ENCODE measurements around the gene FAM120A. TPM values are rescaled to one million over a fixed set of nuclear protein-coding genes. Genes with fewer than 3 reads are reported as not detected.

Gene FAM120A
- total RNA-seq, 6 experiments from 2014 or later = 61.9 to 92.1 (median 76.0) TPM

DNA sequence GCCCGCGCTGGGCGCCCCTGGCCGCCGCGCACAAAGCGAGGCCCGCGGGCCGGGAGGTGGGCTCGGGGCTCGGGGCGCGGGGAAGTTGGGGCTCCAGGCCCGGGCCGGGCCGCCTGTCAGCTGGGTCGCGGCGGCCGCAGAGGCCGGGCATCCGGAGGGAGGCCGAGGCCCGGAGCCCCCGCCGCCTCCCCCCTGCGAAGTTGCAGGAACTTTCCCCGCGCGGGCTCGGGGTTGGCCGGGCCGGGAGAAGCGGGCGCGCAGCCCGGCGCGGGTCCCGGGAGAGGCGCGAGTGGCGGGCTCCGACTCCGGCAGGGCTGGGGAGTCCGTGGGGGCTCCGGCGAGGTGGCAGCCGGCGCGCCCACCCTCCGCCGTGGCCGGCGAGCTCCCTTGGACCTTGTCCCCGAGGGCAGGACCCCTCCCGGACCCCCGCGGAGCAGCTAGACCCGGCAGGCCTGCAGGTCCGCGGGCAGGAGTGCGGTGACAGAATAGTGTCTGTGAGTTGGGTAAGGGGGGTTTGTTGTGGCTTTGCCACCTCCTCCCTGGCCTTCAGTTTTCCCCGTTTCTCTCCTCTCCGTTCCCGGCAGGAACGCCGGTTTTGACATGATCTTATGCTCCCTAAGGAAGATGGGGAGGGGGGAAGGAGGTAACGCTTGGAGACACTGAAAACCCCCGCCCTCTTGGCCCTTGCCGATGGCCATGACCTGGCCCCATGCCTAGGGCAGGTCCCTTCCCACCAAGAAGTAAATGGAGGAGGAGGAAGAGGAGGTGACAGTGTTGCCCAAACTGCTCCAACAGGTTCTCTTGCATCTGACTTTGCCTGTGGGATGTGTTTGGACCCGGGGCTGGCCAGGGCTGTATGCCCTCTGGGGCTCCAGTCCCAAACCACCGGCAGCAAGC, 125.8 kb downstream of the FAM120A start:
- Histone ChIP-seq H3K27ac (peak overlapping the region; percentile 58 to 83 (median 63)), H3K4me3 (peak overlapping the region; percentile 70 to 82 (median 75)), H3K36me3 (no peaks in the 10 kb centered on the region), H3K27me3 (no peaks in the 10 kb centered on the region), H3K4me1 (peaks cover 0 to 38% (median 17%) of the 10 kb centered on the region in 4 donors), H3K9me3 (no peaks in the 10 kb centered on the region)
- peak in 2 of 3 donors; percentile 55 to 56 for DNase-seq
- intact Hi-C loops (cut with DNase I) = no loop called here
- TF ChIP-seq, protein P1, sequence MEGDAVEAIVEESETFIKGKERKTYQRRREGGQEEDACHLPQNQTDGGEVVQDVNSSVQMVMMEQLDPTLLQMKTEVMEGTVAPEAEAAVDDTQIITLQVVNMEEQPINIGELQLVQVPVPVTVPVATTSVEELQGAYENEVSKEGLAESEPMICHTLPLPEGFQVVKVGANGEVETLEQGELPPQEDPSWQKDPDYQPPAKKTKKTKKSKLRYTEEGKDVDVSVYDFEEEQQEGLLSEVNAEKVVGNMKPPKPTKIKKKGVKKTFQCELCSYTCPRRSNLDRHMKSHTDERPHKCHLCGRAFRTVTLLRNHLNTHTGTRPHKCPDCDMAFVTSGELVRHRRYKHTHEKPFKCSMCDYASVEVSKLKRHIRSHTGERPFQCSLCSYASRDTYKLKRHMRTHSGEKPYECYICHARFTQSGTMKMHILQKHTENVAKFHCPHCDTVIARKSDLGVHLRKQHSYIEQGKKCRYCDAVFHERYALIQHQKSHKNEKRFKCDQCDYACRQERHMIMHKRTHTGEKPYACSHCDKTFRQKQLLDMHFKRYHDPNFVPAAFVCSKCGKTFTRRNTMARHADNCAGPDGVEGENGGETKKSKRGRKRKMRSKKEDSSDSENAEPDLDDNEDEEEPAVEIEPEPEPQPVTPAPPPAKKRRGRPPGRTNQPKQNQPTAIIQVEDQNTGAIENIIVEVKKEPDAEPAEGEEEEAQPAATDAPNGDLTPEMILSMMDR (IDR thresholded peaks at IDR 0.05) = no peak
- no peak for TF ChIP-seq POLR2A (IDR thresholded peaks at IDR 0.05)
- WGBS (ENCODE audit: insufficient coverage, low coverage, low lambda C conversion rate, missing lambda C conversion rate) = 7% methylated on average over 5 of the region's 74 CpGs
- ATAC-seq = peak; percentile 7 to 28 (median 22)

DNA sequence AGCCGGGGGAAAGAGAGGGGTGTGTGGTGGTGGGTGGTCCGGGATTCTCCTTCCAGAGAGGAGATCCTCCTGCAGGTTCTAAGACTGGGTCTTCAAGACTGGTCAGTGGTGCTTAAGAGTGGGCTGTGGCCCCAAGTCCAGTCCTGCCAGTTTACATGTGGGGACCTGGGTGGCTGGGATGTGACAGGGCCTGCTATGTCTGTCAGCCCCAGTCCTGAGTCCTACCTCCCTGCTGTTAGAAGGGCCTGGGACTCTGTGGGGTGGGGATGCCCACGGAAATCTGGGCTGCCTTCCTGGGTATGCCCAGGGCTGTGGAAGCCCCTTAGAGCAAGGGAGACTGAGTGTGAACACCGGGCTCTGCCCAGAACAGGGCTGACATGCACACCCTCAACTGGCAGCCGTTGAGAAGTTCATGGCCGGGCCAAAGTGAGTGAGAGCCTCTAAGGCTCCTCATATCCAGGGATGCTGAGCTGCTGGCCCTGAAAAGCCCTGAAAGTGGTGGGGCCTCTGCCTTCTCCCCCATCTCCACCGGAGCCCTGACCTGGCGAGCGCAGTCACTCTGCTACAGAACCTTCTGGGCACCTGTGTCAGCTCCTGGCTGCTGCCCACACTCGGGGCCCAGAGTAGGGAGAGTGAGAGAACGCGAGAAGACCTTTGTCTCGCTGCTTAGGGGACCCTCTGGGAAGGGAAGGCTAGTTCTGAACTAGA, 126.6 kb downstream of the FAM120A start:
- H3K27ac ChIP-seq = peak overlapping the region in 2 of 3 donors; percentile 58 to 83
- peak overlapping the region; percentile 70 to 82 (median 75) for H3K4me3 ChIP-seq
- TF ChIP-seq POLR2A (IDR thresholded peaks at IDR 0.05) = no peak
- TF ChIP-seq, protein P1 (IDR thresholded peaks at IDR 0.05) = no peak
- peaks cover 0 to 42% (median 20%) of the 10 kb centered on the region in 4 donors for H3K4me1 ChIP-seq
- peak in 1 of 3 donors; percentile 43 for DNase-seq
- H3K9me3 ChIP-seq = no peaks in the 10 kb centered on the region
- H3K36me3 ChIP-seq = no peaks in the 10 kb centered on the region
- intact Hi-C loops (cut with DNase I) = no loop called here
- 69% methylated on average over 4 of the region's 13 CpGs for WGBS (ENCODE audit: insufficient coverage, low coverage, low lambda C conversion rate, missing lambda C conversion rate)
- no peaks in the 10 kb centered on the region for H3K27me3 ChIP-seq
- ATAC-seq = peak in 3 of 4 donors; percentile 1 to 3 (median 2)

DNA sequence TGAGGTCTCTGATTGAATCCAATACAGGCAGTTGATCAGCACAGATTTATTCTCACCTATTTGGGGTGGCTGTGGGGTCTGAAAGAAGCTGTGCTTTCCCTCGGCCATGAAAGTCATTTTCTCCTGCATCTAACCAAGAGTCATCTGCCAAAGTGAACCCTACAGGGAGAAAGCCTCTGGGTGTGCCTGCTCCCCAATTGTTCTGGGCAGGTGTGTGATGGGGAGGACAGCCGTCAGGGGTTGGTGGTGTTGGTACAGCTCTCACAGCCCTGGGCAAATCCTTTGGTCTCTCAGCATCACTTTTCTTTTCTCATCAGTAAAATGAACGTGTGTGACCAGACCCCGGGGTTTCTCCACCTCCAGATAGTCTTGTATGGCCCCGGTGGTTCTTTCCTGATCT, 127.4 kb downstream of the FAM120A start:
- TF ChIP-seq POLR2A (IDR thresholded peaks at IDR 0.05) = no peak
- TF ChIP-seq, protein P1 (IDR thresholded peaks at IDR 0.05) = no peak
- Histone ChIP-seq H3K36me3 (no peaks in the 10 kb centered on the region), H3K27me3 (no peaks in the 10 kb centered on the region), H3K4me1 (peaks cover 0 to 42% (median 20%) of the 10 kb centered on the region in 4 donors), H3K4me3 (no peak overlapping the region), H3K27ac (no peak overlapping the region), H3K9me3 (no peaks in the 10 kb centered on the region)
- no peak for DNase-seq
- ATAC-seq = no peak
- WGBS (ENCODE audit: insufficient coverage, low coverage, low lambda C conversion rate, missing lambda C conversion rate) = 61% methylated on average over 4 of the region's 5 CpGs
- intact Hi-C loops (cut with DNase I) = no loop called here

DNA sequence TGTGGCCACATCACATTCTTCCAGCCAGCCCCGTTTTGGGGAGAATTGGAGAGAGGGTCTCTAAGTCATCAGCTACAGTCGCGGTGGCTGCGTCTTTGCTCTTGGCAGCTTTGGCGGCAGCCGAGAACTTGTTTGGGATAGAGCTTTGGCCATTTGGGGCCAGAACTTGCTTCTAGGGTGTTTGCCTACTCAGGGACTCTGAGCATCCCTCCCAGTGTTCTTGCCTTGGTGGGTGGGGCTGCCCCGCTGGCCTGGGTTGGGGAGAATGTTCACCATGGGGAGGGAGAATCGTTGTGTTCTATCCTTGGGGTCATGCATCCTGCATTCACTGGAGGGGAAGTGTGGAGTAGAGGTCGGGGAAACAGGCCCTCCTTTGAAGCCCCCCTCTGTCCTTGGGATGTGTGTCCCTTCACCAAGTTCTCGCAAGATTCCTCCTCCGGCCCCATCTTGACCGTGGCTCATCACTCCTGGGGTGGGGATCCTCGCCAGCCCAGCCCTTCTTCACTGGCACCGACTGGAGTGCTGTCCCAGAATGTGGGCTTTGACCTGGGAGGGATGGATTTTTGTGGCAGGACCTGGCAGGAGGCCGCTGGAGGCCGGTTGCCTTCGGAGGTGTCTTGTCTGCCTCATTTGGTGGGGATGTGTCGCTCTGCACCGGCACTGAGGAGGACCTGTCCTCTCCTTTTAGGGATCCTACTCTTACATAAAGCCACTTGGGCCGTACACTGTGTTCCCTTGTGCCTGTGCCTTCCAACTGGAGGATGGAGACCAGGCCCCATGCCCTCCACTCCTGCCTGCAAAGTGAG, 128.4 kb downstream of the FAM120A start:
- DNase-seq (peak in 2 of 3 donors; percentile 14 to 42), ATAC-seq (no peak)
- no peaks in the 10 kb centered on the region for H3K9me3 ChIP-seq
- intact Hi-C loops (cut with DNase I) = no loop called here
- H3K36me3 ChIP-seq = no peaks in the 10 kb centered on the region
- peaks cover 0 to 42% (median 20%) of the 10 kb centered on the region in 4 donors for H3K4me1 ChIP-seq
- 71% methylated on average over 4 of the region's 20 CpGs for whole genome bisulfite sequencing (ENCODE audit: insufficient coverage, low coverage, low lambda C conversion rate, missing lambda C conversion rate)
- TF ChIP-seq POLR2A (IDR thresholded peaks at IDR 0.05) = no peak
- TF ChIP-seq, protein P1 (IDR thresholded peaks at IDR 0.05) = no peak
- no peak overlapping the region for H3K4me3 ChIP-seq
- H3K27me3 ChIP-seq = no peaks in the 10 kb centered on the region
- no peak overlapping the region for H3K27ac ChIP-seq
